Measurements from ENCODE around the gene VTCN1.

VTCN1 gene

GRCh38 chr1:117232531-117232930 lies 21.8 kb upstream of the VTCN1 start:
- TF ChIP-seq ESRRG (CRISPR knock-in tag; IDR thresholded peaks at IDR 0.05) (no peak), ZC3H10 (CRISPR knock-in tag; IDR thresholded peaks at IDR 0.05) (no peak), PATZ1 (CRISPR knock-in tag; IDR thresholded peaks at IDR 0.05; ENCODE audit: borderline replicate concordance) (no peak), ZFP30 (CRISPR knock-in tag; IDR thresholded peaks at IDR 0.05) (no peak), CSDC2 (CRISPR knock-in tag; IDR thresholded peaks at IDR 0.05) (no peak), TOX (CRISPR knock-in tag; IDR thresholded peaks at IDR 0.05; ENCODE audit: borderline replicate concordance) (no peak), PPARA (CRISPR knock-in tag; IDR thresholded peaks at IDR 0.05; ENCODE audit: borderline replicate concordance) (no peak), CSRNP3 (CRISPR knock-in tag; IDR thresholded peaks at IDR 0.05) (no peak), ZNF70 (CRISPR knock-in tag; IDR thresholded peaks at IDR 0.05) (no peak), RARB (CRISPR knock-in tag; IDR thresholded peaks at IDR 0.05) (no peak), POU6F1 (CRISPR knock-in tag; IDR thresholded peaks at IDR 0.05; ENCODE audit: borderline replicate concordance, low read depth) (no peak), ISL1 (CRISPR knock-in tag; IDR thresholded peaks at IDR 0.05) (no peak), ZNF565 (CRISPR knock-in tag; conservative IDR thresholded peaks at IDR 0.05; ENCODE audit: low read depth) (no peak), ZFP3 (CRISPR knock-in tag; IDR thresholded peaks at IDR 0.05) (no peak)

GRCh38 chr1:117231748-117232373 lies 21.1 kb upstream of the VTCN1 start:
- ATAC-seq = no peak
- TF ChIP-seq ISL1 (CRISPR knock-in tag; IDR thresholded peaks at IDR 0.05) = no peak
- no peak for TF ChIP-seq TCF4 (CRISPR knock-in tag; IDR thresholded peaks at IDR 0.05; ENCODE audit: borderline replicate concordance)
- no peak for TF ChIP-seq BACH2 (CRISPR knock-in tag; IDR thresholded peaks at IDR 0.05; ENCODE audit: borderline replicate concordance)
- no peak for TF ChIP-seq CREB5 (CRISPR knock-in tag; IDR thresholded peaks at IDR 0.05; ENCODE audit: low read depth)
- no peak for TF ChIP-seq POU6F1 (CRISPR knock-in tag; IDR thresholded peaks at IDR 0.05; ENCODE audit: borderline replicate concordance, low read depth)
- no peak for TF ChIP-seq TOX (CRISPR knock-in tag; IDR thresholded peaks at IDR 0.05; ENCODE audit: borderline replicate concordance)
- no peak for TF ChIP-seq PPARA (CRISPR knock-in tag; IDR thresholded peaks at IDR 0.05; ENCODE audit: borderline replicate concordance)
- TF ChIP-seq CSRNP3 (CRISPR knock-in tag; IDR thresholded peaks at IDR 0.05) = no peak
- TF ChIP-seq ZFP30 (CRISPR knock-in tag; IDR thresholded peaks at IDR 0.05) = no peak
- TF ChIP-seq PATZ1 (CRISPR knock-in tag; IDR thresholded peaks at IDR 0.05; ENCODE audit: borderline replicate concordance) = no peak
- no peak for TF ChIP-seq RARB (CRISPR knock-in tag; IDR thresholded peaks at IDR 0.05)
- no peak for TF ChIP-seq GLIS3 (CRISPR knock-in tag; IDR thresholded peaks at IDR 0.05)
- no peak for TF ChIP-seq ZNF565 (CRISPR knock-in tag; conservative IDR thresholded peaks at IDR 0.05; ENCODE audit: low read depth)
- TF ChIP-seq TSHZ2 (CRISPR knock-in tag; IDR thresholded peaks at IDR 0.05) = no peak
- TF ChIP-seq CSDC2 (CRISPR knock-in tag; IDR thresholded peaks at IDR 0.05) = no peak
- TF ChIP-seq ESRRG (CRISPR knock-in tag; IDR thresholded peaks at IDR 0.05) = no peak
- no peak for TF ChIP-seq ZC3H10 (CRISPR knock-in tag; IDR thresholded peaks at IDR 0.05)
- no peak for TF ChIP-seq ZNF70 (CRISPR knock-in tag; IDR thresholded peaks at IDR 0.05)
- TF ChIP-seq SNAI2 (CRISPR knock-in tag; IDR thresholded peaks at IDR 0.05) = no peak

More at GRCh38 chr1:117232531-117232930, 21.8 kb upstream of the VTCN1 start:
- ATAC-seq = no peak
